Kidney (tissue), 14 donors: ENCODE results near the gene ZNF592. TPM values are rescaled to one million over a fixed set of nuclear protein-coding genes. Genes with fewer than 3 reads are reported as not detected.

ENCODE experiments used
- DNase-seq, 5 donors: peaks; one replicate each; pipeline ENCODE4 v3.0.0-alpha.2; 2013 to 2020
- FAIRE-seq: peaks from 2 replicates; lab custom pipeline; 2012; peaks lifted over from hg19 to GRCh38; lab: Jason Lieb, UNC
- H3K27ac ChIP-seq, 2 donors: one replicate each; pipeline ENCODE4 v1.7.0; 2013; ENCODE audit warnings: low read depth in 2 of 2, low read length in 2 of 2, inconsistent platforms in 1 of 2
- H3K27me3 ChIP-seq: one replicate; pipeline ENCODE4 v1.7.1; 2013; ENCODE audit warnings: low read length, inconsistent platforms; ENCODE audit not compliant: control insufficient read depth, insufficient read depth
- H3K36me3 ChIP-seq, 3 donors: one replicate each; pipeline versions ENCODE4 v1.7.0 to v1.7.1; 2013; ENCODE audit warnings: low read length in 3 of 3, control low read depth in 1 of 3, inconsistent platforms in 1 of 3; ENCODE audit not compliant: insufficient read depth in 3 of 3, control insufficient read depth in 2 of 3
- H3K4me1 ChIP-seq, 3 donors: one replicate each; pipeline versions ENCODE4 v1.7.0 to v1.7.1; 2013; ENCODE audit warnings: low read length in 3 of 3, inconsistent platforms in 1 of 3, low read depth in 1 of 3; ENCODE audit not compliant: control insufficient read depth in 2 of 3, insufficient read depth in 2 of 3
- H3K4me3 ChIP-seq, 3 donors: one replicate each; pipeline versions ENCODE4 v1.7.0 to v1.8.1; 2013; ENCODE audit warnings: low read length in 3 of 3, control low read depth in 1 of 3, inconsistent platforms in 1 of 3
- H3K9ac ChIP-seq, 3 donors: one replicate each; pipeline versions ENCODE4 v1.7.0 to v1.7.1; 2013; ENCODE audit warnings: low read length in 3 of 3, control low read depth in 1 of 3, inconsistent platforms in 1 of 3
- H3K9me3 ChIP-seq, 3 donors: one replicate each; pipeline versions ENCODE4 v1.7.0 to v1.7.1; 2013; ENCODE audit warnings: low read length in 3 of 3, control low read depth in 1 of 3, inconsistent platforms in 1 of 3; ENCODE audit not compliant: control insufficient read depth in 2 of 3, insufficient read depth in 1 of 3
- CTCF ChIP-seq: IDR thresholded peaks from 3 replicates; pipeline ENCODE4 v1.5.1; 2012; ENCODE audit warnings: mild to moderate bottlenecking, moderate library complexity, borderline replicate concordance; ENCODE audit not compliant: insufficient read depth; ENCODE audit errors: extremely low read depth
- intact Hi-C: fragments of 100-400 bp; cut with DNase I; formaldehyde crosslinking; loops from one replicate; pipeline ENCODE4 v1.11.1; 2022
- polyA plus RNA-seq: library from polyadenylated mRNA; stranded (reverse); fragments of 350-450 nt; fragmentation: Illumina TruSeq; extraction: RNeasy Lipid Tissue Mini Kit (QIAGEN cat#74804); gene quantifications from one replicate; pipeline ENCODE4 v1.2.3, GENCODE V29; 2014; ENCODE audit warnings: low read depth, low replicate concordance; ENCODE audit not compliant: insufficient read depth
- total RNA-seq: library from RNA; stranded (reverse); fragmentation: NEBNext Ultra II Directional; extraction: Animal tissue kit (Norgen Biotek cat#: 25700); gene quantifications from one replicate; pipeline ENCODE4 v1.2.1, GENCODE V29; 2021
- donor health status: control.
- donor health status: control.
- donor health status: control.
- donor health status: control.
- donor health status: control.
- donor health status: DM: yes; HTN: yes; CAD: no.
- donor health status: Normal renal cell carcinoma (clear cell type).

The ZNF592 gene
- total and polyA plus RNA-seq, 2 donors from 2014 or later: 6.9 to 31.6 TPM

- Histone ChIP-seq H3K9me3 (no peaks in the 10 kb centered on the region), H3K4me3 (no peak overlapping the region), H3K27ac (peak overlapping the region in 1 of 2 donors; percentile 20), H3K4me1 (peaks cover 0 to 12% (median 6%) of the 10 kb centered on the region in 3 donors), H3K36me3 (no peaks in the 10 kb centered on the region), H3K9ac (no peak overlapping the region), H3K27me3 (no peaks in the 10 kb centered on the region)
- no peak for TF ChIP-seq CTCF
- DNase-seq (no peak), FAIRE-seq (no peak)
- intact Hi-C loops: no loop called here
These were observed 7.7 kb upstream of the ZNF592 start for GRCh38 chr15:84740691-84741090.

- DNase-seq: no peak
- TF ChIP-seq CTCF: no peak
- no peak overlapping the region for H3K4me3 ChIP-seq
- intact Hi-C loops: no loop called here
- no peak for FAIRE-seq
- H3K9me3 ChIP-seq: no peaks in the 10 kb centered on the region
- H3K27me3 ChIP-seq: no peaks in the 10 kb centered on the region
- H3K4me1 ChIP-seq: peaks cover 0 to 14% (median 6%) of the 10 kb centered on the region in 3 donors
- H3K27ac ChIP-seq: peak overlapping the region in 1 of 2 donors; percentile 20
- no peaks in the 10 kb centered on the region for H3K36me3 ChIP-seq
- no peak overlapping the region for H3K9ac ChIP-seq
These were observed 7.3 kb upstream of the ZNF592 start for GRCh38 chr15:84741121-84741520.

GRCh38 chr15:84747416-84748273 is 747 bp upstream of the ZNF592 start:
- TF ChIP-seq CTCF: no peak
- Histone ChIP-seq H3K27me3 (no peaks in the 10 kb centered on the region), H3K4me1 (peaks cover 0 to 25% (median 22%) of the 10 kb centered on the region in 3 donors), H3K9ac (peak overlapping the region; percentile 34 to 96 (median 95)), H3K4me3 (peak overlapping the region; percentile 53 to 94 (median 77)), H3K9me3 (no peaks in the 10 kb centered on the region), H3K36me3 (no peaks in the 10 kb centered on the region), H3K27ac (peak overlapping the region; percentile 98 to 99)
- FAIRE-seq (no peak), DNase-seq (peak; percentile 83 to 94 (median 88))
- intact Hi-C loops: no loop called here
